Lower lobe of right lung (tissue), 2 donors: ENCODE data around the gene PCDH12. TPM values are rescaled to one million over a fixed set of nuclear protein-coding genes. Genes with fewer than 3 reads are reported as not detected.

ENCODE experiments used
- ATAC-seq, 2 donors: fragments of 200-7000 bp; cut with Tn5 transposase; one replicate each; pipeline ENCODE4 v1.9.1; 2020 to 2022; ENCODE audit warnings: mild to moderate bottlenecking in 2 of 2, moderate library complexity in 2 of 2
- DNase-seq: peaks from one replicate; pipeline ENCODE4 v3.0.0-alpha.2; 2020
- H3K27ac ChIP-seq: fragments of 200-600 bp; one replicate; pipeline ENCODE4 v1.8.0; 2022
- H3K27me3 ChIP-seq: fragments of 200-600 bp; one replicate; pipeline ENCODE4 v1.8.0; 2022; ENCODE audit warnings: low read depth
- H3K36me3 ChIP-seq: fragments of 200-600 bp; one replicate; pipeline ENCODE4 v1.8.0; 2022; ENCODE audit warnings: mild to moderate bottlenecking
- H3K4me1 ChIP-seq: fragments of 200-600 bp; one replicate; pipeline ENCODE4 v1.8.0; 2022
- H3K4me3 ChIP-seq: fragments of 200-600 bp; one replicate; pipeline ENCODE4 v1.8.0; 2022; ENCODE audit warnings: mild to moderate bottlenecking
- H3K9me3 ChIP-seq: fragments of 200-600 bp; one replicate; pipeline ENCODE4 v1.8.0; 2022
- CTCF ChIP-seq: fragments of 200-600 bp; IDR thresholded peaks from one replicate; pipeline ENCODE4 v1.8.0; 2022; ENCODE audit warnings: antibody characterized with exemption, mild to moderate bottlenecking
- intact Hi-C: fragments of 100-400 bp; cut with DNase I; formaldehyde crosslinking; loops from one replicate; pipeline ENCODE4 v1.11.0; 2022
- total RNA-seq: library from RNA; stranded (reverse); fragmentation: NEBNext Ultra II Directional; extraction: Animal tissue kit (Norgen Biotek cat#: 25700); gene quantifications from one replicate; pipeline ENCODE4 v1.2.1, GENCODE V29; 2021
- donor health status: DM: no; HTN: yes; CAD: no; lungs with severe emphysema.

Gene PCDH12
- total RNA-seq, 1 donor from 2014 or later, result 14.9 TPM

GRCh38 chr5:141944076-141944475 lies 13.9 kb downstream of the PCDH12 start:
- H3K36me3 ChIP-seq, result peaks cover 24% of the 10 kb centered on the region

DNA sequence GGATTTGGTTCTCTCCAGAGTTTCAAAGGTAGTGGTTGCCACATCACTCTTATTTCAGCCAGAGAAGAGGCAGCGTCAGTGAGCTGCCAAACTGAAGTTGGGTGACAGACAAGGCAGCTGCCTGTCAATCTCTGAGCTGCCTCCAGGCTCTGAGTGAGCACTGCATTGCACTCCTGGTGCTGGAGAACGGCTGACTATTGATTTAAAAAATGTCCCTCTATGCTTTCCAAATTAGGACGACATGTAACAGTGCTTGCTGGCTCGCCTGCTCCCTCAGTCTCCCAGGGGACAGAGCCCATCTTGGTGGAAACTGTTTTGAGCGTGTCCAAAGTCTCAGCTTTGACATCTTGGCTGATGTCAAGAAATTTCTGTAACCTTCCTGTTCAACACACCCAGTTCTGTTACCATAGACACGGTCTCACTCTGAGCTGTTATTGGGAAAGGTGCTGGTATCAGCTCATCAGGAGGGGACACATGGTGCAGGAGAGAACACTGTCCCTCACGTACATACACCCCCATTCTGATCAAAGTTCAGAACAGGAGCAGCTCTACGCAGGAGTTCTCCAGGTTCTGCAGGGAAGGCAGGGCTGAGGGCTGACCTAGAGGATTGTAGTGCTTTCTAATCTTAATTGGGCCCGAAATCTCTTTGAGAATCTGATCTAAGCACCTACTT lies 15.7 kb downstream of the PCDH12 start:
- Histone ChIP-seq H3K27ac (peak overlapping the region; percentile 20), H3K36me3 (peaks cover 34% of the 10 kb centered on the region)
- DNase-seq, result no peak

More at GRCh38 chr5:141944076-141944475, 13.9 kb downstream of the PCDH12 start:
- TF ChIP-seq CTCF, result no peak
- no peaks in the 10 kb centered on the region for H3K9me3 ChIP-seq
- H3K27ac ChIP-seq, result no peak overlapping the region
- H3K27me3 ChIP-seq, result no peaks in the 10 kb centered on the region
- H3K4me1 ChIP-seq, result peaks cover 52% of the 10 kb centered on the region
- intact Hi-C loops, result no loop called here
- H3K4me3 ChIP-seq, result no peak overlapping the region
- DNase-seq, result no peak
- no peak for ATAC-seq

DNA sequence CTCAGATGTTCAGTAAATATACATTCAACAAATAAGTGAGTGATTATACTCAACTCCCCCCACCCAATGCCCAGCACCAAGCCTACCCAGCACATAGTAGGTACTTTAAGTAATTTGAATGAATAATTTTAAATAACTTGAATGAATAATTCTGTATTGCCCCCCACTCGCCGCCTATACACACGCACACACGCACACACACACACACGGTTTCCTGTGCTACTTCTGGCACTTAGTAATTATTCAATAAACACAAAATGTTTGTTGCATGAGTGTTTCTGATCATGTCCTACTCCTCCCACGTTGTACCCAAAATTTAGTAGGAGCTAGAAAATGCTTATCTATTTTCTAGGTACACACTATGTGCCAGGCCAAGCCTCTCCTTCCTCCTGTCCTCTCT lies 16.2 kb downstream of the PCDH12 start:
- DNase-seq (no peak), ATAC-seq (no peak)
- H3K4me3 ChIP-seq, result no peak overlapping the region
- peaks cover 39% of the 10 kb centered on the region for H3K36me3 ChIP-seq
- TF ChIP-seq CTCF, result no peak
- H3K27me3 ChIP-seq, result no peaks in the 10 kb centered on the region
- H3K4me1 ChIP-seq, result peaks cover 44% of the 10 kb centered on the region
- H3K9me3 ChIP-seq, result no peaks in the 10 kb centered on the region
- intact Hi-C loops, result no loop called here
- H3K27ac ChIP-seq, result peak overlapping the region; percentile 20

More for the DNA sequence above, 15.7 kb downstream of the PCDH12 start:
- no peak for ATAC-seq
- intact Hi-C loops, result no loop called here
- Histone ChIP-seq H3K4me3 (no peak overlapping the region), H3K27me3 (no peaks in the 10 kb centered on the region), H3K4me1 (peaks cover 48% of the 10 kb centered on the region), H3K9me3 (no peaks in the 10 kb centered on the region)
- no peak for TF ChIP-seq CTCF

DNA sequence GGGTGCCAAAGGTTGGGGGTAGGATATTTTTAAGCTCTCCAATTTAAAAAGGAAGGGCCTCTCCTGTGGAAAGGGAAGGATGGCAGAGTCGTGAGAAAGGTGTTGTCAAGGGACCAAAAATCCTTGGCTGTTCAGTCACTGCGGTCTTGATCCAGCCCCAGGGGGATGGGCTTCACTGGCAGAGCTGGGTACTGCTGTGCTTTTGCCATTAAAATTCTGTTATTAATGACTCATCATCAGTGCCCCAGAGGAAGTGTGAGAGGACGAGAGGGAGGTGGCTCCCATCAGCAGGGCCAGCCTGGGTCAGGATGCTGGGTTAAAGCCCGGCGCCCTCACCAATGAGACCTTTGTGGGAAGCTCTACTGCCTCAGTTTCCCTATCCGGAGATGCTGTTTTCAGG lies 16.7 kb downstream of the PCDH12 start:
- Histone ChIP-seq H3K27me3 (no peaks in the 10 kb centered on the region), H3K27ac (peak overlapping the region; percentile 43)

DNA sequence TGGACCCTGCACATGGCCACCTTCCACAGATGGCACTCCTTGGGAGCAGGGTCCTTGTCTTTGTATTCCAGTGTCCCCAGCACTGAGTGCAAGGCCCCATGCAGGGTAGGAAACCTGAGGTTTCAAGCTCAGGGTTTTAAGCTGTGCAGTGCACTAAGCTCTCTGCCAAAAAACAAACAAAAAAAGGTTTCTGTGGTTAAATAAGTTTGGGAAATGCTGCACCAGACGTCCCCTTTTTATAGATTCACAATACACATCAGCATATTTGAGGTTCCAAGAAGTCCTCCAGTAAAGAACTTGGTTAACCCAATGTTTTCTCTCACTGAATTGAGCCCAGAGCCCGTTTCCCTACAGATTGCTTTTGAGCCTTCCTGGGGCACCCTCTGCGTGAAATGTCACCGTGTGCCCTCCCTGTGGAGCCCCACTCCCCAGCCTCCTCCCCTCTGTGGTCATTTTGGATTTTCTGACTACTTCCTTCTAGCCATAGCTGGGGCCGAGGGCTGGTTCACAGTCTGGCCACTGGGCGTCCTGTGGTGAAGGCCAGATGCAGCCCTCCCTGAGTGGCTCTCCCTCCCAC lies 17.2 kb downstream of the PCDH12 start:
- TF ChIP-seq CTCF, result no peak
- no peaks in the 10 kb centered on the region for H3K27me3 ChIP-seq
- peaks cover 49% of the 10 kb centered on the region for H3K36me3 ChIP-seq
- DNase-seq, result no peak
- peaks cover 34% of the 10 kb centered on the region for H3K4me1 ChIP-seq
- ATAC-seq, result peak; percentile 45 to 56
- intact Hi-C loops, result no loop called here
- H3K4me3 ChIP-seq, result no peak overlapping the region
- H3K9me3 ChIP-seq, result no peaks in the 10 kb centered on the region
- H3K27ac ChIP-seq, result peak overlapping the region; percentile 43

More for the DNA sequence above, 16.7 kb downstream of the PCDH12 start:
- TF ChIP-seq CTCF, result no peak
- Histone ChIP-seq H3K4me3 (no peak overlapping the region), H3K4me1 (peaks cover 40% of the 10 kb centered on the region), H3K36me3 (peaks cover 44% of the 10 kb centered on the region), H3K9me3 (no peaks in the 10 kb centered on the region)
- ATAC-seq, result peak; percentile 15 to 40
- DNase-seq, result no peak
- intact Hi-C loops, result no loop called here
